ENCODE measurements around the gene LMF1.

The LMF1 gene

GRCh38 chr16:1002399-1003166 is 31.8 kb upstream of the LMF1 start:
- no peak overlapping the region for H3K27ac ChIP-seq (ENCODE audit: low read length)
- H2AFZ ChIP-seq (ENCODE audit: low read depth, low read length), result no peak overlapping the region
- no peaks in the 10 kb centered on the region for H3K9me3 ChIP-seq (ENCODE audit: insufficient read depth, low read length)
- peaks cover 25% of the 10 kb centered on the region for H3K27me3 ChIP-seq (ENCODE audit: low read depth, low read length)
- H3K9ac ChIP-seq (ENCODE audit: low read length), result no peak overlapping the region
- H3K36me3 ChIP-seq (replicated peaks; ENCODE audit: low read depth, low read length), result no peaks in the 10 kb centered on the region
- TF ChIP-seq EZH2phosphoT487 (IDR thresholded peaks at IDR 0.05; ENCODE audit: low read depth), result no peak
- TF ChIP-seq CTCF (IDR thresholded peaks at IDR 0.05; ENCODE audit: low read depth, low read length), result no peak
- H4K20me1 ChIP-seq (ENCODE audit: insufficient read depth, low read length), result no peaks in the 10 kb centered on the region
- H3K4me1 ChIP-seq (ENCODE audit: low read length), result peaks cover 19% of the 10 kb centered on the region
- no peaks in the 10 kb centered on the region for H3K79me2 ChIP-seq (ENCODE audit: low read length)
- H3K4me2 ChIP-seq (ENCODE audit: low read length), result no peak overlapping the region
- no peak overlapping the region for H3K4me3 ChIP-seq (ENCODE audit: low read length)

- Histone ChIP-seq H2AFZ (ENCODE audit: low read depth, low read length) (no peak overlapping the region), H3K27ac (ENCODE audit: low read length) (no peak overlapping the region), H3K79me2 (ENCODE audit: low read length) (no peaks in the 10 kb centered on the region), H3K36me3 (replicated peaks; ENCODE audit: low read depth, low read length) (no peaks in the 10 kb centered on the region), H3K4me3 (ENCODE audit: low read length) (no peak overlapping the region), H3K27me3 (ENCODE audit: low read depth, low read length) (peaks cover 40% of the 10 kb centered on the region), H4K20me1 (ENCODE audit: insufficient read depth, low read length) (no peaks in the 10 kb centered on the region), H3K4me2 (ENCODE audit: low read length) (no peak overlapping the region), H3K9ac (ENCODE audit: low read length) (no peak overlapping the region), H3K9me3 (ENCODE audit: insufficient read depth, low read length) (no peaks in the 10 kb centered on the region), H3K4me1 (ENCODE audit: low read length) (peaks cover 16% of the 10 kb centered on the region)
- TF ChIP-seq EZH2phosphoT487 (IDR thresholded peaks at IDR 0.05; ENCODE audit: low read depth) (no peak), CTCF (IDR thresholded peaks at IDR 0.05; ENCODE audit: low read depth, low read length) (no peak)
Observed at GRCh38 chr16:1001096-1001495, 30.3 kb upstream of the LMF1 start.

- H3K36me3 ChIP-seq (replicated peaks; ENCODE audit: low read depth, low read length), result no peaks in the 10 kb centered on the region
- no peak overlapping the region for H3K4me2 ChIP-seq (ENCODE audit: low read length)
- H4K20me1 ChIP-seq (ENCODE audit: insufficient read depth, low read length), result no peaks in the 10 kb centered on the region
- no peak for TF ChIP-seq EZH2phosphoT487 (IDR thresholded peaks at IDR 0.05; ENCODE audit: low read depth)
- no peak for TF ChIP-seq CTCF (IDR thresholded peaks at IDR 0.05; ENCODE audit: low read depth, low read length)
- no peak overlapping the region for H2AFZ ChIP-seq (ENCODE audit: low read depth, low read length)
- H3K27me3 ChIP-seq (ENCODE audit: low read depth, low read length), result peaks cover 45% of the 10 kb centered on the region
- H3K4me3 ChIP-seq (ENCODE audit: low read length), result no peak overlapping the region
- H3K4me1 ChIP-seq (ENCODE audit: low read length), result peaks cover 12% of the 10 kb centered on the region
- H3K9ac ChIP-seq (ENCODE audit: low read length), result no peak overlapping the region
- H3K27ac ChIP-seq (ENCODE audit: low read length), result no peak overlapping the region
- H3K79me2 ChIP-seq (ENCODE audit: low read length), result no peaks in the 10 kb centered on the region
- H3K9me3 ChIP-seq (ENCODE audit: insufficient read depth, low read length), result no peaks in the 10 kb centered on the region
Observed at GRCh38 chr16:1000608-1001007, 29.8 kb upstream of the LMF1 start.

GRCh38 chr16:999677-1000076 is 28.9 kb upstream of the LMF1 start:
- H3K9me3 ChIP-seq (ENCODE audit: insufficient read depth, low read length), result no peaks in the 10 kb centered on the region
- no peaks in the 10 kb centered on the region for H3K79me2 ChIP-seq (ENCODE audit: low read length)
- H4K20me1 ChIP-seq (ENCODE audit: insufficient read depth, low read length), result no peaks in the 10 kb centered on the region
- H3K27ac ChIP-seq (ENCODE audit: low read length), result no peak overlapping the region
- H2AFZ ChIP-seq (ENCODE audit: low read depth, low read length), result no peak overlapping the region
- no peak for TF ChIP-seq CTCF (IDR thresholded peaks at IDR 0.05; ENCODE audit: low read depth, low read length)
- TF ChIP-seq EZH2phosphoT487 (IDR thresholded peaks at IDR 0.05; ENCODE audit: low read depth), result no peak
- peaks cover 54% of the 10 kb centered on the region for H3K27me3 ChIP-seq (ENCODE audit: low read depth, low read length)
- no peak overlapping the region for H3K9ac ChIP-seq (ENCODE audit: low read length)
- H3K36me3 ChIP-seq (replicated peaks; ENCODE audit: low read depth, low read length), result no peaks in the 10 kb centered on the region
- H3K4me2 ChIP-seq (ENCODE audit: low read length), result no peak overlapping the region
- H3K4me3 ChIP-seq (ENCODE audit: low read length), result no peak overlapping the region
- H3K4me1 ChIP-seq (ENCODE audit: low read length), result peaks cover 6% of the 10 kb centered on the region; the same call in 1 of the 2 replicates
